D721Med (cell line): ENCODE data around the gene GUCY1A2.
"Not testable (repeated sequence)": the region's sequence is repeated elsewhere in the genome, so short reads cannot be mapped to it uniquely, and the experiment has no call there.

Experiments used
- DNase-seq: peaks from one replicate; pipeline ENCODE4 v3.0.0; 2011; ENCODE audit warnings: low spot score; ENCODE audit not compliant: insufficient read length
- FAIRE-seq: peaks from 2 replicates; lab custom pipeline; 2011; peaks lifted over from hg19 to GRCh38; lab: Jason Lieb, UNC
- TF ChIP-seq, protein P1 (sequence below): IDR thresholded peaks from 2 replicates; pipeline ENCODE4 v1.5.1; 2012; ENCODE audit warnings: mild to moderate bottlenecking, control low read depth; ENCODE audit not compliant: insufficient read depth; ENCODE audit errors: missing control alignments

GUCY1A2 gene

DNA sequence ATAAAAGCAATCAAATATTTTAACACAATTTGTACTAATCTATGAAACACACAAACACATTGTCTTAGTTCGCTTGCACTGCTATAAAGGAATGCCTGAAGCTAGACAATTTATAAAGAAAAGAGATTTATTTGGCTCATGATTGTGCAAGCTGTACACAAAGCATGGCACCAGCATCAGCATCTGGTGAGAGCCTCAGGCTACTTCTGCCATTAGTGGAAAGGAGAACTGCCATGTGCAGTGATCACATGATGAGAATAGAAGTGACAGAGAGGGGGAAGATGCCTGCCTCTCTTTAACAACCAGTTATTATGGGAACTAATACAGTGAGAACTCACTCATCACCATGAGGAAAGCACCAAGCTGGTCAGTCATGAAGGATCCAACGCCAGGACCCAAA, 105.1 kb downstream of the GUCY1A2 start:
- FAIRE-seq (no peak), DNase-seq (no peak)
- TF ChIP-seq, protein P1, sequence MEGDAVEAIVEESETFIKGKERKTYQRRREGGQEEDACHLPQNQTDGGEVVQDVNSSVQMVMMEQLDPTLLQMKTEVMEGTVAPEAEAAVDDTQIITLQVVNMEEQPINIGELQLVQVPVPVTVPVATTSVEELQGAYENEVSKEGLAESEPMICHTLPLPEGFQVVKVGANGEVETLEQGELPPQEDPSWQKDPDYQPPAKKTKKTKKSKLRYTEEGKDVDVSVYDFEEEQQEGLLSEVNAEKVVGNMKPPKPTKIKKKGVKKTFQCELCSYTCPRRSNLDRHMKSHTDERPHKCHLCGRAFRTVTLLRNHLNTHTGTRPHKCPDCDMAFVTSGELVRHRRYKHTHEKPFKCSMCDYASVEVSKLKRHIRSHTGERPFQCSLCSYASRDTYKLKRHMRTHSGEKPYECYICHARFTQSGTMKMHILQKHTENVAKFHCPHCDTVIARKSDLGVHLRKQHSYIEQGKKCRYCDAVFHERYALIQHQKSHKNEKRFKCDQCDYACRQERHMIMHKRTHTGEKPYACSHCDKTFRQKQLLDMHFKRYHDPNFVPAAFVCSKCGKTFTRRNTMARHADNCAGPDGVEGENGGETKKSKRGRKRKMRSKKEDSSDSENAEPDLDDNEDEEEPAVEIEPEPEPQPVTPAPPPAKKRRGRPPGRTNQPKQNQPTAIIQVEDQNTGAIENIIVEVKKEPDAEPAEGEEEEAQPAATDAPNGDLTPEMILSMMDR = no peak

DNA sequence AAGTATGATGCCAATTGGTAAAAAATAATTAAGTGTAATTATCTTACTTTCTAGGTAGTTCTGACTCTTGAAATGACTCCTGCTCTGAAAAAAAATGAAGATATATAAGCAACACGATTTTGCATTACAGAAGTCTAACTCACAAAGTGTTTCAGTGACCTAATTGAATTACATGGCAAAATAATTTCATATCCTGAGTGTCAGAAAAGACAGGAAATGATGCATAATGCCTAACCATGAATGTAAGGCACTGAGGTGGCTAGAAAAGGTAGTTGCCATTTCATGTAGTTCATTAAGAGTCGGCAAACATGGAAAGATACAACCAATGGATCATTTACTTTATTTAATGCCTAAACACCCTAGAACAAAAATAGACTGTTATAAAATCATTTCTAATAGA, 113.5 kb downstream of the GUCY1A2 start:
- DNase-seq = no peak
- no peak for FAIRE-seq
- TF ChIP-seq, protein P1 = no peak

GRCh38 chr11:106889718-106890117, 128.6 kb downstream of the GUCY1A2 start:
- DNase-seq (no peak), FAIRE-seq (no peak)
- TF ChIP-seq, protein P1 = no peak

DNA sequence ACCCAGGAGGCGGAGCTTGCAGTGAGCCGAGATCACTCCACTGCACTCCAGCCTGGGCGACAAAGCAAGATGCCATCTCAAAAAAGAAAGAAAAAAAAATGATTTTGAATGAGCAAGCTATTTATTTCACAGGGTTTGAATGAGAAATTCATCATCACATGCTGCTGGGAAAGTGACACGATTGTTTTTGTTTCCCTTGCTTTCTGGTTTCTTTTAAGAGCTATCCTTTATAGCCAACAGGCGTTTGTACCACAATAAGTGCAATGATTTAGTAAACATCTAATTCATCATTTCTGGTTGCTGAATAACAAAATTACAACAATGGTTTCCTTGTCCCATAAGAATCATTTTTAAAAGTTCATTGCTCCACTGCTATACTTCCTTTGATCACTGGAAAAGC, 129.9 kb downstream of the GUCY1A2 start:
- TF ChIP-seq, protein P1 = no peak
- DNase-seq (no peak), FAIRE-seq (no peak)

DNA sequence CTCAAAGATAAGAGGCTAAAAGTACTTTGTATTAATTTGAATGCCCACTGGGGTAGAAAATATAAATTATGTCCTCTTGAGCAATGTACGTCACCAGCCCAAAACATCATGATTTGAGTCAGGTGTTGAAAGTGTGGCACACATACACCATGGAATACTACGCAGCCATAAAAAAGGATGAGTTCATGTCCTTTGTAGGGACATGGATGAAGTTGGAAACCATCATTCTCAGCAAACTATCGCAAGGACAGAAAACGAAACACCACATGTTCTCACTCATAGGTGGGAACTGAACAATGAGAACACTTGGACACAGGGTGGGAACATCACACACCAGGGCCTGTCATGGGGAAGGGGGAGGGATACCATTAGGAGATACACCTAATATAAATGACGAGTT, 134.6 kb downstream of the GUCY1A2 start:
- FAIRE-seq, DNase-seq: not testable (repeated sequence)

GRCh38 chr11:106879832-106880546, 138.3 kb downstream of the GUCY1A2 start:
- DNase-seq (no peak), FAIRE-seq (no peak)
- TF ChIP-seq, protein P1 = no peak

GRCh38 chr11:106879029-106879428, 139.2 kb downstream of the GUCY1A2 start:
- TF ChIP-seq, protein P1 = no peak
- FAIRE-seq = no peak
- no peak for DNase-seq
